ENCODE measurements around the gene CTSD. TPM values are rescaled to one million over a fixed set of nuclear protein-coding genes. Genes with fewer than 3 reads are reported as not detected.

Gene CTSD
- total RNA-seq, 1 donor from 2014 or later: 425 TPM

DNA sequence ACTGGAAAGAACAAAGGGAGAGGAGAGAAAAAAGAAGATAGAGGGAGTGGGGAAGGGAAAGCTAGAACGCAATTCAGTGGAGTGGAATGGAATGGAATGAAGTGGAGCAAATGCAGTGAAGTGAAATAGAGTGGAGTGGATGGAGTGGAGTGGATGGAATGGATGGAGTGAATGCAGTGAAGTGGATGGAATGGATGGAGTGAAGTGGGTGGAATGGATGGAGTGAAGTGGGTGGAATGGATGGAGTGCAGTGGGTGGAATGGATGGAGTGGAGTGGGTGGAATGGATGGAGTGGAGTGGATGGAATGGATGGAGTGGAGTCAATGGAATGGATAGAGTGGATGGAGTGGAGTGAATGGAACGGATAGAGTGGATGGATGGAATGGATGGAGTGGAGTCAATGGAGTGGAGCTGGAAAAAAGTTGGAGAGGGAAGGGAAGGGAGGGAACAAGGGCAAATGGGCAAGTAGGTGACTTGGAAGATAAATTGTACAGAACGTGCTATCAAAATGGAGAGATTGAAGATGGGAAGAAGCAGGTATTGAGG, 27.2 kb downstream of the CTSD start:
- H3K4me3 ChIP-seq (ENCODE audit: low read depth, low read length): no peak overlapping the region
- no peak for DNase-seq (ENCODE audit: low read depth)
- TF ChIP-seq, protein P1, sequence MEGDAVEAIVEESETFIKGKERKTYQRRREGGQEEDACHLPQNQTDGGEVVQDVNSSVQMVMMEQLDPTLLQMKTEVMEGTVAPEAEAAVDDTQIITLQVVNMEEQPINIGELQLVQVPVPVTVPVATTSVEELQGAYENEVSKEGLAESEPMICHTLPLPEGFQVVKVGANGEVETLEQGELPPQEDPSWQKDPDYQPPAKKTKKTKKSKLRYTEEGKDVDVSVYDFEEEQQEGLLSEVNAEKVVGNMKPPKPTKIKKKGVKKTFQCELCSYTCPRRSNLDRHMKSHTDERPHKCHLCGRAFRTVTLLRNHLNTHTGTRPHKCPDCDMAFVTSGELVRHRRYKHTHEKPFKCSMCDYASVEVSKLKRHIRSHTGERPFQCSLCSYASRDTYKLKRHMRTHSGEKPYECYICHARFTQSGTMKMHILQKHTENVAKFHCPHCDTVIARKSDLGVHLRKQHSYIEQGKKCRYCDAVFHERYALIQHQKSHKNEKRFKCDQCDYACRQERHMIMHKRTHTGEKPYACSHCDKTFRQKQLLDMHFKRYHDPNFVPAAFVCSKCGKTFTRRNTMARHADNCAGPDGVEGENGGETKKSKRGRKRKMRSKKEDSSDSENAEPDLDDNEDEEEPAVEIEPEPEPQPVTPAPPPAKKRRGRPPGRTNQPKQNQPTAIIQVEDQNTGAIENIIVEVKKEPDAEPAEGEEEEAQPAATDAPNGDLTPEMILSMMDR (IDR thresholded peaks at IDR 0.05; ENCODE audit: insufficient read depth, low read length, poor library complexity, severe bottlenecking): no peak
- no peaks in the 10 kb centered on the region for H3K36me3 ChIP-seq (ENCODE audit: control insufficient read depth, insufficient read depth, low read length)
- peaks cover 25% of the 10 kb centered on the region for H3K27me3 ChIP-seq (ENCODE audit: control insufficient read depth, insufficient read depth, low read length)

DNA sequence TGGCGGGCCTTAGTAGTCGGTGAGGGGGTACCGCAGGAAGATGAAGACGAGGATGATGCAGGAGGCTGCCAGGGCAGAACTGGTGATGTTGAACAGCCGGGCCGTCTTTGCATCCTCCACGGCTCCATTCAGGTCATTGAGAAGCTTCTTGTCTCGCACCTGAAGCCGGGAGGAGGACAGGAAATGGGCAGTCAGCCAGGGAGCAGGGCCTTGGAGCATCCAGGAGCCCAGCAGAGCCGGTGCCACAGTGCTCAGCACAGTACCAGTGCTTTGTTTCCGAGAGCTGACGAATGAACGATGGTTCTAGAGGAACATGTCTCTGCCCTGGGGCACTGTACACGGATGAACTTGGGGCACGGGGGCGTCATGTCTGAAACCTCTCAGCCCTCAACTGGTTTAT, 28.5 kb downstream of the CTSD start:
- TF ChIP-seq, protein P1 (IDR thresholded peaks at IDR 0.05; ENCODE audit: insufficient read depth, low read length, poor library complexity, severe bottlenecking): no peak
- no peak for DNase-seq (ENCODE audit: low read depth)
- no peak overlapping the region for H3K4me3 ChIP-seq (ENCODE audit: low read depth, low read length)
- peaks cover 24% of the 10 kb centered on the region for H3K27me3 ChIP-seq (ENCODE audit: control insufficient read depth, insufficient read depth, low read length)
- H3K36me3 ChIP-seq (ENCODE audit: control insufficient read depth, insufficient read depth, low read length): no peaks in the 10 kb centered on the region

DNA sequence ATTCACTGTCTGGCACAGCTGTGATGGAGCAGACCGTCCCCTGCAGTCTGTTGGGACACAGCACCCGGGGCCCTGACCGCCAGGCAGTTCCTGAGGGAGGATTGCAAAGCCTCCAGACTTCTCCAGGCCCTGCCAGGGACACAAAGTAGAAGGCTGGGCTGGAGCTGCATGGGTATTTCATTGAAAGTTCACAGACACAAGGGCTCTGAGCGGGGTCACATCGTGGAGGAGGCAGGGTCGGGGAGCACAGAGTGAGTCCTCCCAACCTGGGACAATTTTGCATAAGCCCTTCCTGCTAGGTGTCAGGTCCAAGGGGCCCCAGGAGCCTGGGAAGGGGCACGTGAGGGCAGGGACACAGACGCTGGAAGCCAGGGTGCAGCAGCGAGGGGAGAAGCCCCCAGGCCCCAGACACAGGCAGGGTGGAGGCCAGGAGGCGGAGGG, 29.1 kb downstream of the CTSD start:
- TF ChIP-seq, protein P1 (IDR thresholded peaks at IDR 0.05; ENCODE audit: insufficient read depth, low read length, poor library complexity, severe bottlenecking): no peak
- DNase-seq (ENCODE audit: low read depth): no peak

DNA sequence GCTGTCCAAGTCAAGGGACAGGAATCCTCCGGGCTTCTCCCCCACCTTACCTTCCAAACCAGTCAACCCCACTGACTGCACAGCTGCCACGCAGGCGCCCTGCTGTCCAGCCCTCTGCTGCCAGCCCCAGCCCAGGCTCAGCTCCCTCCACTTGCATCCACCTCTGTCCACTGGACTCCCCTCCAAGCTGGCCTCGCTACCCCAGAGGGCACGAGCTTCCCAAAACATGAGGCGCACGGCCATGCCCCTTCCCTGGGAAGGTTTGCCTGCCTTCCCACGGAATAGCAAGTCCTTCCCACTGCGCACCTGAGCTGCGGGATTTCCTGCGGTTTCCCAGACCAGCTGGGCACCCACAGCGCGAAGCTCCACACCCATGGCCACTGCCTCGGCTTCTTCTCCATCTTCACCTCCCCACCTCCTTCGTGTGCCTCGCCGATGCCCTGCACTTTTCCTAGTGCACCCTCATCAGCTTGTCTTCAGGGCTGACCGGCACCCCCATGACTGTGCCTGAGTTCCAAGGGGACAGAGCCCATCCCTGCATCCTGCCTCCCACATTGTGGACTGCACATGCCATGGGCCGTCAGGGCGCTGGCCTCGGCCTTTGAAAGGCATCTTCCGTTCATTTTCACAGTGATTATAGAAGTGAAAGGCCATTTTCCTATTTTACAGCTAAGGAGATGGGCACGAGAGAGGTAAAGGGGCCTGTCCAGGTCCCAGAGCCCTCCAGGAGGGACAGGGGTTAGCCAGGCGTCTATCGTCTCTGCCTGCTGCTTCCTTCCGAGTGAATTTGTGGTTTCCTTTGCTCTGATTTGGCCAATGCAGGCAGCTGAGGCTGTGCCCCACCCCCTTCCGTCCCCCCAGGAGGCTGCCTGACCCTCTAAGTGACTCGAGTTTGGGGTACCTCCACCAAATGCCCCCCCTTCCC, 29.7 kb downstream of the CTSD start:
- Histone ChIP-seq H3K4me3 (ENCODE audit: low read depth, low read length) (no peak overlapping the region), H3K36me3 (ENCODE audit: control insufficient read depth, insufficient read depth, low read length) (no peaks in the 10 kb centered on the region), H3K27me3 (ENCODE audit: control insufficient read depth, insufficient read depth, low read length) (peaks cover 24% of the 10 kb centered on the region)
- no peak for DNase-seq (ENCODE audit: low read depth)
- TF ChIP-seq, protein P1 (IDR thresholded peaks at IDR 0.05; ENCODE audit: insufficient read depth, low read length, poor library complexity, severe bottlenecking): no peak

More for the DNA sequence above, 29.1 kb downstream of the CTSD start:
- no peak overlapping the region for H3K4me3 ChIP-seq (ENCODE audit: low read depth, low read length)
- H3K36me3 ChIP-seq (ENCODE audit: control insufficient read depth, insufficient read depth, low read length): no peaks in the 10 kb centered on the region
- H3K27me3 ChIP-seq (ENCODE audit: control insufficient read depth, insufficient read depth, low read length): peaks cover 27% of the 10 kb centered on the region

DNA sequence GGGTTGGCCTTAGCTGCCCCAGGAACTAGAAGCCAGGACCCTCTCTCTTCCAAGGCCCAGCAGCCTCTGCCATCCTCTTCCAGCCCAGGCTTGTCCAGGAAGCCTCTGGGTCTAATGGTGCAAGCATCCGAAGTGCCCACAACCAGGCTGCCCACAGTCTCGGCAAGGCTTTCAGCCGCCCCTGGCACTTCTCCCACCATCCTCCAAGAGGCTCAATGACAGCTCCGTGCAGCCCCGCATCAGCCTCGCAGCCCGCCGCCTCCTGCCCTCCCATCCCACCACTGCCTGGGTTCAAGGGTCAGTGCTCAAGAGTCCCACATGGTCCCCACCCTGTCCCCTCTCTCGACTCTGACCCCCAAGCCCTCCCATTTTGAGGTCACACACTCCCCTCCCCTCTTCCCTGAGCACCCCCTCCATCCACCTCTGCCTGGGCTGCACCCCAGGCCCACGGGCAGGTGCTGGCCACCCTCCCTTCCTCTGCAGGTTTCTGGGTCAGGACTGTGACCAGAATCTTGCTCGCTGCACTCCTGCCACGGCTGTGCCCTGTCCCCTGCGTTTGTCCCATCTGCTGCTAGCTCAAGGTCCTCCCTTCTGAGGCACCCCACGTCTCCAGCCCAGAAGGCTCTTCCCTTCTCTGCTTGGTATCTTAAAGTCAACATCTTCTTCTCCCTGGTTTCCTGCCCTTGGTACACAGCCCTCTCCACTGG, 30.6 kb downstream of the CTSD start:
- TF ChIP-seq, protein P1 (IDR thresholded peaks at IDR 0.05; ENCODE audit: insufficient read depth, low read length, poor library complexity, severe bottlenecking): no peak
- Histone ChIP-seq H3K4me3 (ENCODE audit: low read depth, low read length) (no peak overlapping the region), H3K27me3 (ENCODE audit: control insufficient read depth, insufficient read depth, low read length) (peaks cover 24% of the 10 kb centered on the region), H3K36me3 (ENCODE audit: control insufficient read depth, insufficient read depth, low read length) (no peaks in the 10 kb centered on the region)
- no peak for DNase-seq (ENCODE audit: low read depth)
